Measurements from ENCODE around the gene RHOU. TPM values are rescaled to one million over a fixed set of nuclear protein-coding genes. Genes with fewer than 3 reads are reported as not detected.
A peak's percentile ranks its signal among the peaks of the same experiment; 100 is the strongest.

The RHOU gene
- total RNA-seq, 2 experiments from 2014 or later: 1.2 TPM

GRCh38 chr1:228760979-228761378 lies 25.7 kb downstream of the RHOU start:
- ChIA-PET CTCF (no interaction called here), POLR2A (no interaction called here)
- Mint-ChIP-seq H3K9me3 (no peaks in the 10 kb centered on the region), H3K27ac (no peak overlapping the region), H3K4me3 (no peak overlapping the region), H3K36me3 (ENCODE audit: low read depth) (no peaks in the 10 kb centered on the region), H3K27me3 (peaks cover 5% of the 10 kb centered on the region), H3K4me1 (ENCODE audit: low read depth) (peaks cover 7% of the 10 kb centered on the region)
- DNase-seq: no peak
- intact Hi-C loops (cut with micrococcal nuclease): no loop called here
- no peak for TF ChIP-seq CTCF (IDR thresholded peaks at IDR 0.05)
- ATAC-seq: no peak

- POLR2A ChIA-PET: no interaction called here
- no peak overlapping the region for H3K27ac Mint-ChIP-seq
- intact Hi-C loops (cut with micrococcal nuclease): no loop called here
- H3K27me3 Mint-ChIP-seq: no peaks in the 10 kb centered on the region
- DNase-seq (no peak), ATAC-seq (no peak)
- no peak for TF ChIP-seq CTCF (IDR thresholded peaks at IDR 0.05)
- CTCF ChIA-PET: no interaction called here
- H3K36me3 Mint-ChIP-seq (ENCODE audit: low read depth): no peaks in the 10 kb centered on the region
- no peaks in the 10 kb centered on the region for H3K9me3 Mint-ChIP-seq
- peaks cover 13% of the 10 kb centered on the region for H3K4me1 Mint-ChIP-seq (ENCODE audit: low read depth)
- H3K4me3 Mint-ChIP-seq: no peak overlapping the region
These were observed 28.3 kb downstream of the RHOU start for GRCh38 chr1:228763561-228763960.

GRCh38 chr1:228765168-228765946 lies 30.1 kb downstream of the RHOU start:
- Mint-ChIP-seq H3K27ac (peak overlapping the region; percentile 35), H3K9me3 (no peaks in the 10 kb centered on the region), H3K27me3 (no peaks in the 10 kb centered on the region), H3K36me3 (ENCODE audit: low read depth) (no peaks in the 10 kb centered on the region), H3K4me1 (ENCODE audit: low read depth) (peaks cover 13% of the 10 kb centered on the region), H3K4me3 (no peak overlapping the region)
- intact Hi-C loops (cut with micrococcal nuclease): no loop called here
- POLR2A ChIA-PET: no interaction called here
- ATAC-seq (peak; percentile 76), DNase-seq (peak; percentile 47)
- CTCF ChIA-PET: interaction anchor here (0.9 to 1.4 kb wide), 3 partner anchors 13 to 462 kb away, joined by 3 to 6 read pairs (median 3); no protein-coding TSS in a partner anchor
- TF ChIP-seq CTCF (IDR thresholded peaks at IDR 0.05): no peak

GRCh38 chr1:228766788-228767187 lies 31.5 kb downstream of the RHOU start:
- Mint-ChIP-seq H3K27me3 (no peaks in the 10 kb centered on the region), H3K9me3 (no peaks in the 10 kb centered on the region), H3K4me1 (ENCODE audit: low read depth) (peaks cover 13% of the 10 kb centered on the region), H3K4me3 (no peak overlapping the region), H3K27ac (no peak overlapping the region), H3K36me3 (ENCODE audit: low read depth) (no peaks in the 10 kb centered on the region)
- ChIA-PET POLR2A (no interaction called here), CTCF (no interaction called here)
- DNase-seq (no peak), ATAC-seq (no peak)
- TF ChIP-seq CTCF (IDR thresholded peaks at IDR 0.05): no peak
- intact Hi-C loops (cut with micrococcal nuclease): no loop called here

- H3K9me3 Mint-ChIP-seq: no peaks in the 10 kb centered on the region
- no peak for DNase-seq
- ChIA-PET POLR2A (no interaction called here), CTCF (no interaction called here)
- ATAC-seq: no peak
- no peaks in the 10 kb centered on the region for H3K36me3 Mint-ChIP-seq (ENCODE audit: low read depth)
- intact Hi-C loops (cut with micrococcal nuclease): no loop called here
- no peak overlapping the region for H3K27ac Mint-ChIP-seq
- no peaks in the 10 kb centered on the region for H3K27me3 Mint-ChIP-seq
- no peak overlapping the region for H3K4me3 Mint-ChIP-seq
- no peak for TF ChIP-seq CTCF (IDR thresholded peaks at IDR 0.05)
- H3K4me1 Mint-ChIP-seq (ENCODE audit: low read depth): peaks cover 13% of the 10 kb centered on the region
These were observed 32.5 kb downstream of the RHOU start for GRCh38 chr1:228767636-228768354.

Measured in activated CD8-positive, alpha-beta T cell treated with anti-CD3 and anti-CD28 coated beads for 36 hours (primary cell).